ENCODE results near the gene LLGL2. TPM values are rescaled to one million over a fixed set of nuclear protein-coding genes. Genes with fewer than 3 reads are reported as not detected.

Gene LLGL2
- total RNA-seq, 4 donors from 2014 or later, result 326 to 1,573 (median 641) TPM

DNA sequence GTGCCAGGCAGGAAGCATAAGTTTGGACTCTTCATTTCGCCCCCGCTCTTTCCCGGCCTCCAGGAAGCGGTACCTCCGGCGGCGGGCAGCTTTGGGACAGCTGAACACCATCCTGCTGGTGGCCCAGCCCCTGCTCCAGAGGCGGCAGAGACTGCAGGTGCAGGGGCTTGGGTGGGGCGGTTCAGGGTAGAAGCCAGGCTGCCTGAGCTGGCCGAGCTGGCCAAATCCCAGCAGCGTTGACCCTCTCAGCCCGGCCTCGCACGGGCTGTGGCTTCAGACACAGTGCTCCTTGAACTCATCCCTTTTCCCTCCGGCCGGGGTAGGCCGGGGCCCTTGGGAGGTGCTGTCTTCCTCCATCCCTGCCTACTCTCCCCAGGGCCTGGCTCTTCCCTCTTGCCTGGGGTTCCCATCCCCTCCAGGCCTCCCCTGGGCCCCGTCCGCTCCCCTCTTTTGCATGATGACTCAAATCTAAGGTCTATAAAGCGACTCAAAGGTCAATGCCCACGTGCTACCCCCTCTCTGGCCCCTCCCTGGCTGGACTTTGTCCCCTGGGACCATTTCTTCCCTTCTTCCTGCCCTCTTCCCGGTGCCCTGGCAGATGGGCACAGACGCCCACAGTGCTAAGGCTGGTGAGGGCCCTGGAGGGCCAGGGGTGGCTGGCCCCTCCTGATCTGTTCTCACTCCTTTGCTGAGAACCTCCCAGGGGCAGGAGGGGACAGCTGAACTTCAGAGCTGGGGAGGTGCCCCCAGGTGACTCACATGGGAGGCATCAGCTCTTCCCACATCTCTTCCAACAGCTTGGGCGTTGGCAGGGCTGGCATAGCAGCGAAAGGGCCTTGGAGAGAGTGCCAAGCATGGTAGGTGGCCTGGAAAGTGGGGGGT, 84.8 kb downstream of the LLGL2 start:
- intact Hi-C loops (cut with DNase I; ENCODE audit: low total_unique reads), result loop anchor here (10.0 kb wide), 1 partner anchor 684 kb away; no protein-coding TSS in a partner anchor
- Histone ChIP-seq H3K4me3 (peak overlapping the region in 2 of 4 donors; percentile 6 to 37), H3K27me3 (no peaks in the 10 kb centered on the region), H3K36me3 (peaks cover 0 to 9% (median 0%) of the 10 kb centered on the region in 4 donors), H3K9me3 (no peaks in the 10 kb centered on the region), H3K4me1 (peaks cover 4 to 47% (median 38%) of the 10 kb centered on the region in 4 donors), H3K27ac (peak overlapping the region; percentile 75 to 87 (median 83))
- in situ Hi-C loops (cut with MboI; ENCODE audit: low pct_ligation_motif_present in 1 of 4, low pct_unique_long_range_greater_than_20kb in 1 of 4, low sequenced_read_pairs in 3 of 4), result no loop called here
- 0 to 57% methylated on average over 2 to 25 of the region's 25 CpGs for WGBS, 2 donors (ENCODE audit: low coverage in 1 of 2)
- DNase-seq, result peak; percentile 90
- peak; percentile 75 for TF ChIP-seq EP300 (IDR thresholded peaks at IDR 0.05; ENCODE audit: low read depth)
- TF ChIP-seq POLR2AphosphoS5 (IDR thresholded peaks at IDR 0.05), result peak; percentile 60 to 96 (median 92)
- TF ChIP-seq, protein P1, sequence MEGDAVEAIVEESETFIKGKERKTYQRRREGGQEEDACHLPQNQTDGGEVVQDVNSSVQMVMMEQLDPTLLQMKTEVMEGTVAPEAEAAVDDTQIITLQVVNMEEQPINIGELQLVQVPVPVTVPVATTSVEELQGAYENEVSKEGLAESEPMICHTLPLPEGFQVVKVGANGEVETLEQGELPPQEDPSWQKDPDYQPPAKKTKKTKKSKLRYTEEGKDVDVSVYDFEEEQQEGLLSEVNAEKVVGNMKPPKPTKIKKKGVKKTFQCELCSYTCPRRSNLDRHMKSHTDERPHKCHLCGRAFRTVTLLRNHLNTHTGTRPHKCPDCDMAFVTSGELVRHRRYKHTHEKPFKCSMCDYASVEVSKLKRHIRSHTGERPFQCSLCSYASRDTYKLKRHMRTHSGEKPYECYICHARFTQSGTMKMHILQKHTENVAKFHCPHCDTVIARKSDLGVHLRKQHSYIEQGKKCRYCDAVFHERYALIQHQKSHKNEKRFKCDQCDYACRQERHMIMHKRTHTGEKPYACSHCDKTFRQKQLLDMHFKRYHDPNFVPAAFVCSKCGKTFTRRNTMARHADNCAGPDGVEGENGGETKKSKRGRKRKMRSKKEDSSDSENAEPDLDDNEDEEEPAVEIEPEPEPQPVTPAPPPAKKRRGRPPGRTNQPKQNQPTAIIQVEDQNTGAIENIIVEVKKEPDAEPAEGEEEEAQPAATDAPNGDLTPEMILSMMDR (IDR thresholded peaks at IDR 0.05), result no peak
- TF ChIP-seq POLR2A (IDR thresholded peaks at IDR 0.05), result peak; percentile 93

DNA sequence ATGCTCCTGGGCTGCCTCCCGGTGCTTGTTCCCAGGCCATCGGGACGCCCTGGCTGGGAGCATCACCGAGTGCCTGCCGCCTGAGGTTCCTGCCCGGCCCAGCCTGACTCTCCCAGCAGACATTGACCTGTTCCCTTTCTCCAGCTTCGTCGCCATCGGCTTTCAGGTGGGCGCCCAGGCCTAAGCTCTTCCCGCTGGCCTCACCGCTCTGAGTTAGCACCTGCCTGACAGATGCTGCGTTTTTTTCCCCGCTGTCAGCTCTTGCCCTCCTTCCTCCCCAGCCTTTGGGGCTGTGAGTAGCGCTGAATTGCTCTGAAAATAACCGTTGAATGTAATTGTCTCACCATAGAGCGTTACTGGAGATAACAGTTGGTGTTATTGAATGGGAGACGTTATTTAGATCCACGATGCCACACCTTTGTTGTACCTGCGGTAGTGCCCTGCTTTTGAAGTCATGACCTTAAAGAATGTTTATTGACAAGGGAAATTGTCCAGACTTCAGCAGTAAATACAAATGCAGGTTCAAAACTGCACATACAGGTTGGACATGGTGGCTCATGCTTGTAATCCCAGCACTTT, 86.4 kb downstream of the LLGL2 start:
- H3K36me3 ChIP-seq, result peaks cover 0 to 9% (median 0%) of the 10 kb centered on the region in 4 donors
- DNase-seq, result peak; percentile 58
- H3K27me3 ChIP-seq, result no peaks in the 10 kb centered on the region
- in situ Hi-C loops (cut with MboI; ENCODE audit: low pct_ligation_motif_present in 1 of 4, low pct_unique_long_range_greater_than_20kb in 1 of 4, low sequenced_read_pairs in 3 of 4), result no loop called here
- TF ChIP-seq, protein P1 (IDR thresholded peaks at IDR 0.05), result no peak
- TF ChIP-seq POLR2AphosphoS5 (IDR thresholded peaks at IDR 0.05) (peak; percentile 27 to 84 (median 71)), EP300 (IDR thresholded peaks at IDR 0.05; ENCODE audit: low read depth) (peak; percentile 92), POLR2A (IDR thresholded peaks at IDR 0.05) (peak; percentile 56)
- peak overlapping the region; percentile 75 to 87 (median 83) for H3K27ac ChIP-seq
- intact Hi-C loops (cut with DNase I; ENCODE audit: low total_unique reads), result loop anchor here (10.0 kb wide), 1 partner anchor 683 kb away; no protein-coding TSS in a partner anchor
- 64 to 87% methylated on average over 9 to 20 of the region's 20 CpGs for WGBS, 2 donors (ENCODE audit: low coverage in 1 of 2)
- no peaks in the 10 kb centered on the region for H3K9me3 ChIP-seq
- H3K4me3 ChIP-seq, result peak overlapping the region in 2 of 4 donors; percentile 6 to 37
- peaks cover 8 to 56% (median 42%) of the 10 kb centered on the region in 4 donors for H3K4me1 ChIP-seq

DNA sequence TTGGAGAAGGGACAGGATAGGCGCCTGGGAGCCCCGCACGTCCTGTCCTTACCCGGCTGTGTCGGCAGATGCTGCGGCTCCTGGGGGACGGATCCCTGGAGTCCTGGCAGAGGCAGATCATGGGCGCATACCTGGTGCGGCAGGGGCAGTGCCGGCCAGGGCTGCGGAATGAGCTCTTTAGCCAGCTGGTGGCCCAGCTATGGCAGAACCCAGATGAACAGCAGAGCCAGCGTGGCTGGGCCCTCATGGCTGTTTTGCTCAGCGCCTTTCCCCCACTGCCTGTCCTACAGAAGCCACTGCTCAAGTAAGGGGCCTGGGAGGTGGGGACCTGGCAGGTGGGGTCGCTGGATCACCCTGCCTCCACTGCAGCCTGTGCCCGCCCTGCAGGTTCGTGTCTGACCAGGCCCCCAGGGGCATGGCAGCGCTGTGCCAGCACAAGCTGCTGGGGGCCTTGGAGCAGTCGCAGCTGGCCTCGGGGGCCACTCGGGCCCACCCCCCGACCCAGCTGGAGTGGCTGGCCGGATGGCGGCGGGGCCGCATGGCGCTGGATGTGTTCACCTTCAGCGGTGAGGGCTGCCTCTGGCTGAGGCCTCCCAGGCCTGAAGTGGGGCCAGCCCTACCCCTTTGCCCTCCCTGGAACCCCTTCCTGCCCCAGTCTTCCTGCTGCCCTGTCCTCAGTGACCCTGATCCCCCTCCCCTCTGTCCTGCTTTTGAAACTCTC, 87.6 kb downstream of the LLGL2 start:
- Histone ChIP-seq H3K27me3 (no peaks in the 10 kb centered on the region), H3K4me1 (peaks cover 10 to 64% (median 46%) of the 10 kb centered on the region in 4 donors), H3K36me3 (peaks cover 0 to 9% (median 0%) of the 10 kb centered on the region in 4 donors), H3K4me3 (peak overlapping the region in 1 of 4 donors; percentile 37), H3K9me3 (no peaks in the 10 kb centered on the region), H3K27ac (peak overlapping the region; percentile 75 to 87 (median 83))
- in situ Hi-C loops (cut with MboI; ENCODE audit: low pct_ligation_motif_present in 1 of 4, low pct_unique_long_range_greater_than_20kb in 1 of 4, low sequenced_read_pairs in 3 of 4) (no loop called here), intact Hi-C loops (cut with DNase I; ENCODE audit: low total_unique reads) (loop anchor here (10.0 kb wide), 1 partner anchor 682 kb away; no protein-coding TSS in a partner anchor)
- TF ChIP-seq, protein P1 (IDR thresholded peaks at IDR 0.05), result no peak
- TF ChIP-seq EP300 (IDR thresholded peaks at IDR 0.05; ENCODE audit: low read depth) (no peak), POLR2AphosphoS5 (IDR thresholded peaks at IDR 0.05) (no peak), POLR2A (IDR thresholded peaks at IDR 0.05) (no peak)
- 83% methylated on average over 26 of the region's 27 CpGs; no CpG with 5 or more reads in 1 of the 2 donors for WGBS, 2 donors (ENCODE audit: low coverage in 1 of 2)
- no peak for DNase-seq

Data from transverse colon (tissue), 4 donors.